ENCODE data around the gene CCDC33.

GRCh38 chr15:74330861-74331408, 94.8 kb downstream of the CCDC33 start:
- TF ChIP-seq SUZ12 (IDR thresholded peaks at IDR 0.05; ENCODE audit: extremely low read depth, insufficient read depth, insufficient read length) (no peak), YY1 (IDR thresholded peaks at IDR 0.05; ENCODE audit: insufficient read depth, insufficient read length) (no peak)
